GM12864 (cell line): Measurements from ENCODE around the gene A2M.

ENCODE experiments used
- DNase-seq: peaks from one replicate; pipeline ENCODE4 v3.0.0-alpha.2; 2011; ENCODE audit warnings: low read depth
- H3K4me3 ChIP-seq: 2 replicates; pipeline ENCODE4 v1.5.1; 2011; ENCODE audit warnings: mild to moderate bottlenecking, low read depth, low read length, control low read depth
- CTCF ChIP-seq: IDR thresholded peaks from 2 replicates; pipeline ENCODE4 v1.5.1; 2011; ENCODE audit warnings: low read depth, mild to moderate bottlenecking, moderate library complexity, low read length, control low read depth, inconsistent platforms; ENCODE audit errors: missing control alignments

The A2M gene

GRCh38 chr12:9073076-9073475 is 42.6 kb downstream of the A2M start:
- TF ChIP-seq CTCF = no peak
- H3K4me3 ChIP-seq = no peak overlapping the region
- no peak for DNase-seq

- H3K4me3 ChIP-seq = no peak overlapping the region
- no peak for TF ChIP-seq CTCF
- DNase-seq = no peak
Observed at GRCh38 chr12:9072481-9073038, 43.2 kb downstream of the A2M start.

- DNase-seq = no peak
- H3K4me3 ChIP-seq = no peak overlapping the region
- no peak for TF ChIP-seq CTCF
Observed at GRCh38 chr12:9071969-9072368, 43.8 kb downstream of the A2M start.

- TF ChIP-seq CTCF = no peak
- H3K4me3 ChIP-seq = no peak overlapping the region
- no peak for DNase-seq
Observed at GRCh38 chr12:9071518-9071917, 44.2 kb downstream of the A2M start.

- no peak for TF ChIP-seq CTCF
- H3K4me3 ChIP-seq = no peak overlapping the region
- DNase-seq = no peak
Observed at GRCh38 chr12:9070351-9070750, 45.4 kb downstream of the A2M start.

- no peak overlapping the region for H3K4me3 ChIP-seq
- DNase-seq = no peak
- TF ChIP-seq CTCF = no peak
Observed at GRCh38 chr12:9068600-9068999, 47.1 kb downstream of the A2M start.

GRCh38 chr12:9068086-9068485 is 47.6 kb downstream of the A2M start:
- no peak for DNase-seq
- H3K4me3 ChIP-seq = no peak overlapping the region
- no peak for TF ChIP-seq CTCF
